ENCODE results near the gene C1orf159.

Gene C1orf159

DNA sequence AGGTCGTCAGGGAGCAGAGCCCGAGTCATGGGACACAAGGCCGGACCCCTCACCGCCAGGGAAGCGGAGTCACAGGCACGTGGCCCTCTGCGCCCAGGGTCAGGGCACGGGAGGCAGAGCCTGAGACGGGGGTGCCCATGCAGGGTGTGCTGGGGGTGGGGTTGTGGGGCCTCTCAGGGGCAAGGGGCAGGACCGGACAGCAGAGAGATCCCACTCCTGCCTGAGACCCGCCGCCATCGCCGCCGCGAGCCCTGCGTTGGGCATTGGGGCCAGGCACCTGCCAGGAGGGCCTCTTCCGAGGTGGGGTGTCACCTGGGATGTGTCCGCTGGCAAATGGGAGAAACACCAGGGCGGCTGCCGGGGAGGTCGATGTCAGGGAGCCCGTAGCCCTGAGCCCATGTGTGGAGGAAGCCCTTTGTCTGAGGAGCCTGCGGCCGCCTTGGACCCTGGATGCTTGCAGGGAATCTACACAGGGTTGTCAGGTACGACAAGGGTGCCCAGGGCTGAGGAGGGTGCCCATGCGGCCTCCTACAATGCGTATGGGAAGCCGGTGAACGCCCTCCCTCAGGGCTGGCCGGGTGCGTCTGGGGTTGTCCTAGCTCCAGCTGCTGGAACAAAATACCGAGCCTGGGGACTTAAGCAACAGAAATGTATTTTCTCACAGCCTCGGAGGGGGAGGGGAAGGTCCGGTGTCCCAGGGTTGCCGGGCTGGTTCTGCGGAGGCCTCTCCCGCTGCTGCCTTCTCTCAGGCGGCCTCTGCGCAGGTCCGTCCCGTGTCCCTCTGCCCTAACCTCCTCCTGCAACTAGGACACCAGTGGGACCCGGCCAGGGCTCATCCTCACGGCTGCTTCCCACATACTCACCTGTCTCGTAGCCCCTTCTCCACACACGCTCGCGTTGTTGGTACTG is 16.4 kb upstream of the C1orf159 start:
- Histone ChIP-seq H3K9me3 (no peaks in the 10 kb centered on the region), H3K36me3 (replicated peaks) (no peaks in the 10 kb centered on the region)
- in situ Hi-C loops (cut with MboI; ENCODE audit: low sequenced_read_pairs), result no loop called here

DNA sequence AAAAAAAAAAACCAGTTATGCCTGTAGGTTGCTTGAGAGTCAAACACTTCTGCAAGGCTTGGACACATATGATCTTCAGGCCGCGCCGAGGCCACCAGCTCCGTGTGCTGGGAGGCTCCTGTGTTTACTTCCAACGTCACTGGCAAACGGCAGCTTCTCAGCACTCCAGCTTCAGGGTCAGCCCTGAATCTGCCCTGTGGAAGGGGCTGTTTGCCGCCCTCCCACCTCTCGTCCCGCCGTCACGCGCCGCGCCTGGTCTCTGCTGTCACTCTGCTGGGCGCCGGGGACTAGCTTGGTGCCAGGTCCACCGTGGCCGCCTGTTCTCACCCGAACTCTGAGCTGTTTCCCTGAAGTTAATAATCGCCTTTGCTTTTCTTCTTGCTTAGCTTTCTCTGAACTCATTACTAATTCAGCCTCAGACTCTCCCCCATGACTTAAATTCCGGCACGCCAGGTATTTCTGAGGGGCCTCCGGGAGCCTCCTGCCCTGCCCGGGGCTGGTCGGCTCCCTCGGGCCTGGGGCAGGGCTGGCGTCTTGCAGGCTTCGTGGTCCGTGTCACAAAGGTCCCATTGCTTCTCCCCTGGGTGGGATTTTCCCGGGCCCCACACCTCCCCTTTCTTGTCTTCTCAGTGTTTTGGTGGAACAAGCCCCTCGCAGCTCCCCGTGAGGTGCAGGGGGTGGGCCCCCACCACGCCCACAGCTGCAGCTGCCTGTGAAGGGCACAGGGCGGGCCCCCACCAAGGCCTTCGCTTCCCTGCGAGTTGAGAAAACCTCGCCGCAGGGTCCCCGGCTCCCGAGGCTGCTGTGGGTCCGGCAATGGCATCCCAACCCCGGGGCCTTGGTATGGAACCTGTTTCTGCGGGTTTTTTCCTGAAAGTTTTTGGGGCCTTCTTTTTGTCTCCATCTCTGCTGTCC is 14.6 kb upstream of the C1orf159 start:
- in situ Hi-C loops (cut with MboI; ENCODE audit: low sequenced_read_pairs), result no loop called here

More for the DNA sequence above, 16.4 kb upstream of the C1orf159 start:
- no peak for DNase-seq (ENCODE audit: low spot score in 2 of 2)
- H3K4me1 ChIP-seq, result no peaks in the 10 kb centered on the region
- H3K4me3 ChIP-seq, result no peak overlapping the region
- H3K27me3 ChIP-seq (ENCODE audit: low read depth), result no peaks in the 10 kb centered on the region

GRCh38 chr1:1129381-1129821 is 13.5 kb upstream of the C1orf159 start:
- in situ Hi-C loops (cut with MboI; ENCODE audit: low sequenced_read_pairs), result no loop called here
- Histone ChIP-seq H3K4me1 (no peaks in the 10 kb centered on the region), H3K4me3 (no peak overlapping the region), H3K36me3 (replicated peaks) (no peaks in the 10 kb centered on the region), H3K9me3 (no peaks in the 10 kb centered on the region), H3K27me3 (ENCODE audit: low read depth) (no peaks in the 10 kb centered on the region)
- no peak for DNase-seq (ENCODE audit: low spot score in 2 of 2)

More for the DNA sequence above, 14.6 kb upstream of the C1orf159 start:
- no peaks in the 10 kb centered on the region for H3K27me3 ChIP-seq (ENCODE audit: low read depth)
- no peak for DNase-seq (ENCODE audit: low spot score in 2 of 2)
- no peaks in the 10 kb centered on the region for H3K4me1 ChIP-seq
- H3K36me3 ChIP-seq (replicated peaks), result no peaks in the 10 kb centered on the region
- H3K9me3 ChIP-seq, result no peaks in the 10 kb centered on the region
- no peak overlapping the region for H3K4me3 ChIP-seq

GRCh38 chr1:1128454-1129139 is 12.7 kb upstream of the C1orf159 start:
- no peak for DNase-seq (ENCODE audit: low spot score in 2 of 2)
- in situ Hi-C loops (cut with MboI; ENCODE audit: low sequenced_read_pairs), result no loop called here
- Histone ChIP-seq H3K4me3 (no peak overlapping the region), H3K27me3 (ENCODE audit: low read depth) (no peaks in the 10 kb centered on the region), H3K9me3 (no peaks in the 10 kb centered on the region), H3K36me3 (replicated peaks) (no peaks in the 10 kb centered on the region), H3K4me1 (no peaks in the 10 kb centered on the region)

- in situ Hi-C loops (cut with MboI; ENCODE audit: low sequenced_read_pairs), result no loop called here
- H3K36me3 ChIP-seq (replicated peaks), result no peaks in the 10 kb centered on the region
- H3K9me3 ChIP-seq, result no peaks in the 10 kb centered on the region
- DNase-seq (ENCODE audit: low spot score in 2 of 2), result no peak
- H3K4me1 ChIP-seq, result no peaks in the 10 kb centered on the region
- H3K27me3 ChIP-seq (ENCODE audit: low read depth), result no peaks in the 10 kb centered on the region
- H3K4me3 ChIP-seq, result no peak overlapping the region
These were observed 11.9 kb upstream of the C1orf159 start for GRCh38 chr1:1127551-1128451.

- H3K4me1 ChIP-seq, result no peaks in the 10 kb centered on the region
- in situ Hi-C loops (cut with MboI; ENCODE audit: low sequenced_read_pairs), result no loop called here
These were observed 10.1 kb upstream of the C1orf159 start for GRCh38 chr1:1125945-1126344.

DNA sequence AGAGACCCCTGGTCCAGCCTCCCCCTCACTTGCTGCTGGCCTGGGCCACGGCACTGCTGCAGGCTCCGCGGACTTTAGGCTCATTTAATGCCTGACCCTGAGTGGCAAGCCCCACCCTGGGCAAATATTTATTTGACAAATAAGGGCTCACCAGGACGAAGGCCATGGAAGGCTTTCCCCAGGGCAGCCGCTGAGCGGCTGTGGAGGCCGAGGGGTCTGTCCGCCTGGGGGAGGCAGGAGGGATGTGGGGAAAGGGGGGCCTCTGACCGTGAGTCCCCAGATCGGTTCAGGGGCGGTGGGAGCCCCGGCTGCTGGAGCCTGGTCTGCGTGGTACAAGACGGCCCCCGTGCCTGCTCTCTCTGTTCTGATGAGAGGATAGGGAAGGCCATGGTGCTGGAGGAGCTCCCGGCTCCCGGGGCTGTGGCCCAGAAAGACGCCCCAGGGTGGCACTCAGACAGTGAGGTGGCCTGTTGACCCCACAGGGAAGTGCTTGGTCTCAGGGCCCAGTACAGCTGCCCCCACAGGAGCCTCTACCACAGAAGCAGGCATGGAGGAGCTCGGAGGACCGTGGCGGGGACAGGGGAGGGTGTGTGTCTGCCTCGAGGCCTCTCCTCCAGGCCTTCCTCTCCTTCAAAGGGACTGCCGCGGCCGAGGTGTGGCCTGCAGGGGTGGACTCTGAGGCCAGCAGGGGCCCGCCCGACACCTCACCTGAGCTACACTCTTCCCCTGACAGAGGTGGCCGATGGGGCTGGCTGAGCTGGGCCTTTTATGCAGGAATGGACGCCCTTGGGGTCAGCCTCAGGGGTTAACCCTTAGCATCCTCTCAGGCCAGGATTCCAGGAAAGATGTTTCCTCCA is 9.1 kb upstream of the C1orf159 start:
- Histone ChIP-seq H3K4me1 (no peaks in the 10 kb centered on the region), H3K4me3 (no peak overlapping the region), H3K36me3 (replicated peaks) (no peaks in the 10 kb centered on the region), H3K9me3 (no peaks in the 10 kb centered on the region), H3K27me3 (ENCODE audit: low read depth) (no peaks in the 10 kb centered on the region)
- no peak for DNase-seq (ENCODE audit: low spot score in 2 of 2)
- in situ Hi-C loops (cut with MboI; ENCODE audit: low sequenced_read_pairs), result no loop called here

More at GRCh38 chr1:1125945-1126344, 10.1 kb upstream of the C1orf159 start:
- Histone ChIP-seq H3K4me3 (no peak overlapping the region), H3K36me3 (replicated peaks) (no peaks in the 10 kb centered on the region), H3K27me3 (ENCODE audit: low read depth) (no peaks in the 10 kb centered on the region), H3K9me3 (no peaks in the 10 kb centered on the region)
- DNase-seq (ENCODE audit: low spot score in 2 of 2), result no peak

DNA sequence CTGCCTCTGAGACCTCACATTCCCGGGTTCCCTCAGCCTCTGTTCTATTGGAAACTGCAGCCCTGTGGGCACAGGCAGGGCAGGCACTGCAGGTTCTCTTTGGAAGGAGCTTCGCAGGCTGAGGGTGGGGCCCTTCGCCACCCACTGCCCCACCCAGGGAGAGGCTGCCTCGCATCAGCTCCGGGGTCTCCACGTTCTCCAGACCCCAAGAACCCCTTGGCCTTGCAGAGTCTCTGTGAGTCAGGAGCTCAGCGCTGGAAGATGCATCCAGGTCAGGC is 8.6 kb upstream of the C1orf159 start:
- Histone ChIP-seq H3K4me1 (no peaks in the 10 kb centered on the region), H3K9me3 (no peaks in the 10 kb centered on the region), H3K36me3 (replicated peaks) (no peaks in the 10 kb centered on the region), H3K27me3 (ENCODE audit: low read depth) (no peaks in the 10 kb centered on the region), H3K4me3 (no peak overlapping the region)
- in situ Hi-C loops (cut with MboI; ENCODE audit: low sequenced_read_pairs), result no loop called here
- no peak for DNase-seq (ENCODE audit: low spot score in 2 of 2)

DNA sequence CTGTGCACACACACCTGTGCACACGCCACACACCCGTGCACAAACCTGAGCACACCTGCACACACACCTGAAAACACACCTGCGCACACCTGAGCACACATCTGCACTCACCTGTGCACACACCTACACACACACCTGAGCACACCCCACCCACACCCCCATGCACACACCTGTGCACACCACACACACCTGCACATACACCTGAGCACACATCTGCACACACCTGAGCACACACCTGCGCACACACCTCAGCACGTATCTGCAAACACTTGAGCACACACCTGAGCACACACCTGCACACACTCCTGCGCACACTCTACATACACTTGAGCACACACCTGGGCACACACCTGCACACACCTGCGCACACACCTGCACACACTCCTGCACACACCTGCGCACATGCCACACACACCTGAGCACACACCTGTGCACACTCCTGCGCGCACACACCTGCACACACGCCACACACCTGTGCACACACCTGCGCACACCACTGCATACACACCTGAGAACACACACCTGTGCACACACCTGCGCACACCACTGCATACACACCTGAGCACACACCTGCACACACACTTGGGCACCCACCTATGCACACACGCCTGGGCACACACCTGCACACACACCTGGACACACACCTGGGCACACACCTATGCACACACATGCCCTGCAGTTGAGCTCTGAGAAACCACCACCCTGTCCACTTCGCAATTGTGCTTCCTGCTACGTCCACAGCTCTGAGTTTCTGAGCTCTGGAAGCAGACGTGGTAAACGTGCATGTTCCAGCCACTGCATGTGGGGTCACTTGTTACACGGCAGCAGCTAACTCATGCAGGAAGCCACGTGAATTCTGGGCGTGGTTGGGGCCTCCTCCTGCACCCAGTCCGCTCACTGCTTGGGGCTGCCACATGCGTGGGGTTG is 8.0 kb upstream of the C1orf159 start:
- in situ Hi-C loops (cut with MboI; ENCODE audit: low sequenced_read_pairs), result no loop called here
- H3K4me3 ChIP-seq, result no peak overlapping the region
- H3K4me1 ChIP-seq, result no peaks in the 10 kb centered on the region
- no peaks in the 10 kb centered on the region for H3K27me3 ChIP-seq (ENCODE audit: low read depth)
- H3K36me3 ChIP-seq (replicated peaks), result no peaks in the 10 kb centered on the region
- peak in 1 of 2 experiments; percentile 43 for DNase-seq (ENCODE audit: low spot score in 2 of 2)
- H3K9me3 ChIP-seq, result no peaks in the 10 kb centered on the region

DNA sequence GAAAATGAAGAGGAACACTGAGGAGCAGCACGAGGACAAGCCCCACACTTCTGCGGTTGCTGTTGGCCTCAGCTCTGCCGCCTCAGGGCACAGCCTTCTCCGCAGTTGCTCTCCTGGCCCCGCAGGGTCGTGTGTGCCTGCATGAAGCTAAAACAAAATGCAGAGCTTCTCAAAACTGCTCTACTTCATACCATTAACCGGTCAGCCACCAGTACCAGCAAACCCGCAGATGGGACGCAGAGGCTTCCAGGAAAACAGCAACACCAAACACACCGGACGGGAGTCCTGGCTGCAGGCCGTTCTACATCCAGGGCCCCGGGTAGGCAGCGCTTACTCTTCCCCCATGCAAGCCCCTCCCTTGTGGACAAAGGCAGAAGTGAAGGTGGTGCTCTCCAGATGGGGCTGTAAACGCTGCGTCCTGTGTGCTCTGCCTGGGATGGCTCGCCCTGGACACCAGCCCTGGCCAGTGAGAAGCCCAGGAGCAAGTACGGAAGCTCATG is 7.1 kb upstream of the C1orf159 start:
- Histone ChIP-seq H3K4me3 (no peak overlapping the region), H3K27me3 (ENCODE audit: low read depth) (no peaks in the 10 kb centered on the region; the same call in 1 of the 2 replicates), H3K36me3 (replicated peaks) (no peaks in the 10 kb centered on the region), H3K9me3 (no peaks in the 10 kb centered on the region), H3K4me1 (no peaks in the 10 kb centered on the region)
- in situ Hi-C loops (cut with MboI; ENCODE audit: low sequenced_read_pairs), result no loop called here
- DNase-seq (ENCODE audit: low spot score in 2 of 2), result peak in 1 of 2 experiments; percentile 51

GRCh38 chr1:1122078-1122811 is 6.4 kb upstream of the C1orf159 start:
- H3K9me3 ChIP-seq, result no peaks in the 10 kb centered on the region
- in situ Hi-C loops (cut with MboI; ENCODE audit: low sequenced_read_pairs), result no loop called here
- H3K27me3 ChIP-seq (ENCODE audit: low read depth), result peaks cover 4% of the 10 kb centered on the region
- no peaks in the 10 kb centered on the region for H3K4me1 ChIP-seq
- no peak overlapping the region for H3K4me3 ChIP-seq
- DNase-seq (ENCODE audit: low spot score in 2 of 2), result peak; percentile 61 to 89
- H3K36me3 ChIP-seq (replicated peaks), result no peaks in the 10 kb centered on the region
